NCI-H2171 treated with DMSO at 0.1 percent for 48 hours (cell line): ENCODE results near the gene NAPA.
"Not testable (repeated sequence)": the region's sequence is repeated elsewhere in the genome, so short reads cannot be mapped to it uniquely, and the experiment has no call there.

Experiments
- DNase-seq: peaks from one replicate; lab custom pipeline; 2025; lab: John Stamatoyannopoulos, UW

The NAPA gene

DNA sequence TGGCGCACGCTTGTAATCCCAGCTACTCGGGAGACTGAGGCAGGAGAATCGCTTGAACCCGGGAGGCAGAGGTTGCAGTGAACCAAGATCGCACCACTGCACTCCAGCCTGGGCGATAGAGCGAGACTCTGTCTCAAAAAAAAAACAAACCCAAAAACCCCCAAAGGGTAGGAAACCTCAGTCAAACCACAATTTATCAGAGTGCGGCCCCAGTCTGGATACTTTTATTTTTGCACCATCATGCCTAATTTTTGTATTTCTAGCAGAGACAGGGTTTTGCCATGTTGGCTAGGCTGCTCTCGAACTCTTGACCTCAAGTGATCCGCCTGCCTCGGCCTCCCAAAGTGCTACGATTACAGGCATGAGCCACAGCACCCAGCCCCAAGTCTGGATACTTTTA lies 28.6 kb downstream of the NAPA start:
- DNase-seq: not testable (repeated sequence)

DNA sequence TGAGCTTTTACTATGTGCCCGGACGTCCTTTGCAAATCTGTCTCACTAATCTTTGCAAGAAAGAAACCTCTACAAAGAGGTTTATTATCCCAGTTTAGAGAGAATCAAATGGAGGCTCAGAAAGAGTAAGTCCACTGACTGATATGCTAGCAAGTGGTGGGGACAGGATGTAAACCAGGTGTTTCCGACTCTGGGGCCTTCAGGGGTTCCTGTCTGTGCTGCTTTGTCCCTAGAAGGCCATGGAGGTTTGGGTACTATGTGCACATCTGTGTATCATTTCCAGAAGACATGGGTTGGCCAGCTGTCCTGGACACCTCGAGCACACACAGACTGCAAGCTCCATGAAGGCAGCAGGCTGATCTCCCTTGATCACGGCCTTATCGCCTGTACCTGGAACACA lies 29.7 kb downstream of the NAPA start:
- DNase-seq: no peak

- DNase-seq: peak; percentile 91
Observed at GRCh38 chr19:47483800-47484690, 30.8 kb downstream of the NAPA start, which contains the start of gene KPTN. Gene KPTN (minus strand): TSS chr19:47484219. CDS start chr19:47484160, 59 bp downstream.

GRCh38 chr19:47483200-47483599 lies 31.7 kb downstream of the NAPA start:
- no peak for DNase-seq

DNA sequence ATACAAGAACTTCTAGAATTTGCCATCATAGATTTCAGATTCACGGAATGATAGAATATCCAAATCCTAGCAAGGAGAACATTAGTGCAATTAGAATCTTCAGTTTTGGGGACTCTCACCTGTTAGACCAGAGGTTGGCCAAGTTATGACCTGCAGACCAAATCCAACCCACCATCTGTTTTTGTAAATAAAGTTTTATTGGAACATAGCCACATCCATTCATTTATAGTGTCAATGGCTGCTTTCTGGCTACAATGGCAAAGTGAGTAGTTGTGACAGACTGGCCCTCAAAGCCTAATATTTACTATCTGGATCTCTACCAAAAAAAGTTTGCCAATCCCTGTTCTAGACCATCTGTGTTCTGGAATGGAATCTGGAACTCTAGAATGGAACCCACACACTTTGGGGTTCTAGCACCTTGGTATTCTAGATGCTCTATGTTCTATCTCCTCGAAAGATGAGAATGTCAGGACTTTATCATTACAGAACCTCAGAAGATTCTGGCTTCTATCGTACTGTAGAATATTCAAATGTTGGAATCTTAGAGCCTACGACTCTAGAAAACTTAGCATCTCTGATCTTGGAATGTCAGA lies 33.3 kb downstream of the NAPA start:
- DNase-seq: no peak

DNA sequence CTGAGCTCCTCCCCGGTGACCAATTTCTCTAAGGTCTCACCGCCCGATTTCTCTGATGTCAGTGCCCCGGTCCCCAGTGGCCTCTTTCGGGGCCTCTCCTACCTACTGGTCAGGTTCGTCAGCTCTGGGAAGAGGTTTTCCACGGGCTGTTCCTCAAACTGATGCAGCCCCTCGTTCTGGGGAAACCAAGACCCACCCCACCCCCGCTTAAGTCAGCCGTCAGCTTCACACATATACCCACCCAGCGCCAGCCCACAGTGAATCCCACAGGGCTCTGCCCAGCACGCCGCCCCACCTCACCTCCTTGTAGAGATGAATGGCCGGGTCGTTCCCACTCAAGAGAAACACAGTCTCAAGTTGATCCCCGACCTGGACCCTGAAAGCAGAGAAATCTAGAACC lies 34.2 kb downstream of the NAPA start:
- DNase-seq: no peak

DNA sequence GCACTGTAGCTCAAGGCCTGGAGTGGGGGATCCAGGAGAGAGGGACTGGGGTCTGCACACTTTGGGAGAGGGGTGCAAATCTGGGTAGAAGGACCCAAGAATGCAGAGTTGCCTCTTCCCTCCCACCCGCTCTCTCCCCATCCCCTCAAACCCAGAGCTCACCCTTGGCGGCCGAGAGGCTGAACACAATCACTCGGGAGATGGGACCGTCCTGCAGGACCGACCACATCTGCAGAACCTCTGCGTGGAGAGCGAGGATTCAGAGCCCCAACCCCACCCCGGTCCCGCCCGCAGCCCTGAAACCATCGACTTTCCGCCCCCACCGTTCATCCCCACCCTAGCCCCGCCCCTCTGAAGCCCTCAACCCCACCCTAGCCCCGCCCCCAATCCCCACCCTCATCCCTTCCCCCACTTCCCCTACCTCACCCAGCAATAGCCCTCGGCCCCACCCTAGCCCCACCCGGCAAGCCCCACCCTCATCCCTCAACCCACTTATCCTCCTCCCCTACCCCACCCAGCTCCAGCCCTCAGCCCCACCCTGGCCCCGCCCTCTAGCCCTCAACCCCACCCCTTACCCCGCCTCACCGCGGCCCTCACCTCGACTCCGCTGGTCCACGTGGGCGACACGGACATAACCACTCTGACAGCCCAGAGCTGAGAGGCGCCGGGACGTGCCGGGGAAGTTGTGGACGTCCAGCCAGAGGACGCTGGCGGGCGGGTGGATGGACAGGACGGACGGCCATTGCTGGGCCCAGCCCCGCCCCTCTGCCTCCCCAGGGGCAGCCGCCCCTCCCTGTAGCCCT lies 35.0 kb downstream of the NAPA start:
- no peak for DNase-seq

- DNase-seq: no peak
Observed at GRCh38 chr19:47476438-47476972, 38.4 kb downstream of the NAPA start.

DNA sequence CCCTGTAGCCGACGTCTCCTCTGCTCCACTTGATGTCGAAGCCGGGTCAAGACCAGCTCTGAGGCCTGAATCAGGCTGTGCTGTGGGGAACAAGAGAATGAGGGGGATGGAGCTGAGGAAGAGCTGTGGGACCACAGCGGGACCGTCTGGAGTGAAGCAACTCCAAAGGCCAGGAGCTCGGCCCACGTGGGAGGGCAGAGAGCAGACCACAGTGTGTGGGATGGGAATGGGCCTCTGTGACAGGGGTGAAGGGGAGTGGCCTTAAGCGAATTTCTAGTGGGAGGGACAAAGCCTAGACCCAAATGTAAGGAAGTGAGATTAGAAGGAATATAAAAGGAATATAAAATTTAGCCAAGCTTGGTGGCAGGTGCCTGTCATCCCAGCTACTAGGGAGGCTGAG lies 39.4 kb downstream of the NAPA start:
- no peak for DNase-seq

DNA sequence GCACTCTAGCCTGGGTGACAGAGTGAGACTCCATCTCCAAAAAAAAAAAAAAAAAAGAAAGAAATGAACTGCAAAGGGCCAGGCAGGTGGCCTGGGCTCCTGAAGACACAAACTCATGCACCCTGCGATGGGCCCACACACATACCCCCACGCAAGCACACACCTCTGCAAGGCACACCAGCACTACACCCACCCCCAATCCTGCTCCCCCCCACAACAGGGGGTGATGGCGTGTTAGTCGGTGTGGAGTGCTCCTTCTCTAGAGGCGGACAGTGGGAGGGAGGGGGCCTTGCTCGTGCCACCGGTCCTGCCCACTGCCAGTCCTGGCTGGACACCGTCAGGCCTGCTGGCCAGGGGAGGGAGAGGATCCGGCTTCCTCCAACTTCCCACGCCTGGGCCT lies 41.5 kb downstream of the NAPA start:
- DNase-seq: no peak

DNA sequence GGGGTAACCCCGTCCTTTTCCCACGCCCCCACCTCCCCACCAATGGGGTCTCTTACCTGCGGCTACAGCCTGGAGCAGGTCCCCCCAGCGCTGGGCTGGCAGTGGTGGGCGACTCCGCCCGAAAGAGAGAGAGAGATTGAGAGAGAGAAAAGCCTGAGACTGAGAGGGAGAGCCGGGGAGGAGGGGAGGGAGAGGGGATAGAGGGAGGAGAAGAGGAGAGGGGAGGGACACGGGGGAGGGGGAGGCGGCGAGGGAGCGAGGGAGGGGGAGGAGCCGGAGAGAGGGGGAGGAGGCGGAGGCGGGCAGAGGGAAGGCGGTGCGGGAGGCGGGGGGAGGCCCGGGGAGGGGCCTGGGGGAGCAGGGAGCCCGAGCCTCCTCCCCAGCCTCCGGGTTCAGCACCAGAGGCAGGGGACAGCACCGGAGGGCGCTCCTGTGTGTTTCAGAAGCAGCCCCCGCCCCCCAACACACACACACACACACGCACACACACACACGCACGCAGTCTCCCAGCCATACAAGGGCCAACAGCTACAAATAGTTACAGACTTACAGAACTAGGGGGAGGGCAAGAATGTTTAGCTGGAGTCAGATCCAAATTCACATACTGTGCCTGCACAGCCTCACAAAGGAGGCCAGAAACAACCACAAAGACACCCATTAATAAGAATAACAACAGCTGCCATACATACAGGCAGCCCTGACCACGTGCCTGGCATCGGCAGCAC lies 43.0 kb downstream of the NAPA start, which contains the start of gene SLC8A2:
Gene SLC8A2 (minus strand): TSS at position 161 of the 725 bp plus-strand sequence. CDS start 5,490 bp downstream, outside the sequence.
- peak; percentile 80 for DNase-seq

DNA sequence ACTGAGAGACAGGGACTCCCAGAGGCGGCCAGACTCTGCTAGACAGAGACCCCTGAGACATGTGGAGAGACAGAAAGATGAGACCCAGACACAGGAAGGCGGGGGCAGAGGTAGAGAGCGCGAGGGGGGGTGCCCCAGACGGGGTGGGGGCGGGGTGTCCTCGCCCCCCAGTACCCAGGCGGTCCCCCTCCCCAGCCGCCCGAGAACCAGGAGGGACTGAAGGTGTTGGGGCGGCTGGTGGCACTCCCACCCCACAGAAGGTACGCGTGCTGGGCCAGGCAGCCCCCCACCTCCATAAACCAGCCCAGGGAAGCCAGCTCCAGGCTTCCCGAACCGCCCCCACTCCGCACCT lies 43.5 kb downstream of the NAPA start:
- DNase-seq: no peak

- no peak for DNase-seq
Observed at GRCh38 chr19:47470447-47471195, 44.2 kb downstream of the NAPA start.

GRCh38 chr19:47469719-47470118 lies 45.1 kb downstream of the NAPA start:
- peak; percentile 88 for DNase-seq

GRCh38 chr19:47469363-47469700 lies 45.5 kb downstream of the NAPA start:
- no peak for DNase-seq

- DNase-seq: no peak
Observed at GRCh38 chr19:47467914-47468313, 46.9 kb downstream of the NAPA start.

DNA sequence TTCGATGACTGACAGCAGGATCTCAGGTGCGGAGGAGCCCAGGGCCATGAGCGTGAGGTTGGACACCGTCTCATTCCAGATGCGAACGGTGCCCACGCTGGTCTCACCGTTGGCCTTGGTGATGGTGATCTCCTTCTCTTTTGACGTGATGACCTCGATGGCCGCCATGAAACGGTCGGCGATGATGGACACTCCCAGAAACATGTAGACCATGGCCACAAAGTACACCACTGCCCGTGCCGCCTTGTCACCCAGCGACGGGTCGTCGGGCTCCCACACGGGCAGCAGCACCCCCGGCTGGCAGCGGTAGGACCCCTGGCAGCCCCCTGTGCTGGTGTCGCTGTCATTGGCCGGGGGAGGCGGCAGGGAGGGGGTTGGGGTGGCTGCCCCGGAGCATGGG lies 48.9 kb downstream of the NAPA start:
- no peak for DNase-seq

- no peak for DNase-seq
Observed at GRCh38 chr19:47464675-47465419, 50.0 kb downstream of the NAPA start.

DNA sequence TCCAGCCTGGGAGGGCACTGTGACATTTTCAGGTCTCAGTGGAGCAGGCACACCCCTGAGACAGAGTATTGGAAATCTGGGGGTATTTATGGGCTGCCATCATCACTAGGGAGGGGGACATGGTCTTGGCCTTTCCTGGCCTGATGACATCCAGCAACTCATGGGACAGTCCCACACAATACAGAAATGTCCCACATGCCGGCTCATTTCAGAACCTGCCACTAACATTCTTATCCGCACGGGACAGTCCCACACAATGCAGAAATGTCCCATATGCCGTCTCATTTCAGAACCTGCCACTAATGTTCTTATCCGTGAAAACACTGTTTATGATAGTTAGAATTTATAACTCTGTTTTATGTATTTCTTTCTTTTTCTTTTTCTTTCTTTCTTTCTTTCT lies 53.0 kb downstream of the NAPA start:
- DNase-seq: no peak

- no peak for DNase-seq
Observed at GRCh38 chr19:47459477-47459876, 55.4 kb downstream of the NAPA start.
